SK-N-SH (cell line): ENCODE results near the gene MYO10. TPM values are rescaled to one million over a fixed set of nuclear protein-coding genes. Genes with fewer than 3 reads are reported as not detected.

Experiments
- CTCF ChIA-PET: fragments of 300-600, 350-600 bp; formaldehyde crosslinking; extraction: SDS; loops from one replicate; lab custom pipeline; 2021; lab: Yijun Ruan, JAX
- POLR2A ChIA-PET: fragments of 350-600 bp; sonication (Branson Sonifier 250); formaldehyde crosslinking; extraction: SDS; loops from one replicate; lab custom pipeline; 2020; ENCODE audit warnings: antibody characterized with exemption, inconsistent platforms; lab: Yijun Ruan, JAX
- DNase-seq: peaks from one replicate; pipeline ENCODE4 v3.0.0; 2012
- H2AFZ ChIP-seq: fragments of 200-600 bp; sonication (generic); 2 replicates; pipeline ENCODE4 v1.8.1; 2016; ENCODE audit warnings: antibody characterized with exemption, mild to moderate bottlenecking, low read depth
- H3F3A ChIP-seq: fragments of 200-600 bp; sonication (generic); replicated peaks from 2 replicates; pipeline ENCODE3; 2016; ENCODE audit warnings: antibody characterized with exemption, mild to moderate bottlenecking; ENCODE audit not compliant: insufficient read depth
- H3K27ac ChIP-seq, 2 experiments: fragments of 200-500 bp in 1 of 2; fragments of 200-600 bp in 1 of 2; sonication (Bioruptor generic) in 1 of 2; sonication (generic), shearing (Covaris generic) in 1 of 2; 2 replicates each; pipeline versions ENCODE4 v1.5.1 to v1.6.1; 2014 to 2016; ENCODE audit warnings: low read depth in 2 of 2, inconsistent platforms in 1 of 2, low read length in 1 of 2, mild to moderate bottlenecking in 1 of 2, mixed read lengths in 1 of 2
- H3K27me3 ChIP-seq: fragments of 200-600 bp; sonication (generic), shearing (Covaris generic); 2 replicates; pipeline ENCODE4 v1.6.1; 2016; ENCODE audit warnings: mixed run types; ENCODE audit not compliant: insufficient read depth
- H3K36me3 ChIP-seq, 2 experiments: fragments of 200-500 bp in 1 of 2; fragments of 200-600 bp in 1 of 2; sonication (Bioruptor generic) in 1 of 2; sonication (generic) in 1 of 2; replicated peaks in 1 of 2; 2 replicates each; pipeline versions ENCODE3 to v1.5.1; 2014 to 2016; ENCODE audit warnings: low read length in 1 of 2, mild to moderate bottlenecking in 1 of 2; ENCODE audit not compliant: insufficient read depth in 2 of 2, control insufficient read depth in 1 of 2
- H3K4me1 ChIP-seq, 2 experiments: fragments of 200-500 bp in 1 of 2; fragments of 200-600 bp in 1 of 2; sonication (Bioruptor generic) in 1 of 2; sonication (generic), shearing (Covaris generic) in 1 of 2; 2 replicates each; pipeline versions ENCODE4 v1.5.1 to v1.6.1; 2014 to 2016; ENCODE audit warnings: low read depth in 1 of 2, low read length in 1 of 2, mixed run types in 1 of 2; ENCODE audit not compliant: insufficient read depth in 2 of 2, control insufficient read depth in 1 of 2
- H3K4me2 ChIP-seq: fragments of 200-600 bp; sonication (generic), shearing (Covaris generic); 2 replicates; pipeline ENCODE4 v1.6.1; 2017; ENCODE audit warnings: mixed run types
- H3K4me3 ChIP-seq, 2 experiments: fragments of 200-500 bp in 1 of 2; fragments of 200-600 bp in 1 of 2; sonication (Bioruptor generic) in 1 of 2; sonication (generic), shearing (Covaris generic) in 1 of 2; 2 replicates each; pipeline versions ENCODE4 v1.5.1 to v1.8.1; 2014 to 2016; ENCODE audit warnings: low read depth in 2 of 2, inconsistent platforms in 1 of 2, low read length in 1 of 2, mild to moderate bottlenecking in 1 of 2, mixed read lengths in 1 of 2, moderate library complexity in 1 of 2
- H3K79me2 ChIP-seq: fragments of 200-600 bp; sonication (generic); 2 replicates; pipeline ENCODE4 v1.8.1; 2017; ENCODE audit warnings: mild to moderate bottlenecking; ENCODE audit not compliant: insufficient read depth
- H3K9ac ChIP-seq: fragments of 200-600 bp; sonication (generic); 2 replicates; pipeline ENCODE4 v1.6.1; 2017; ENCODE audit warnings: mixed run types
- H3K9me2 ChIP-seq: fragments of 200-600 bp; sonication (generic); 2 replicates; pipeline ENCODE4 v1.6.1; 2017; ENCODE audit warnings: mixed run types
- H3K9me3 ChIP-seq: fragments of 200-600 bp; sonication (generic); 2 replicates; pipeline ENCODE4 v1.6.1; 2017; ENCODE audit warnings: mixed run types, mild to moderate bottlenecking, moderate library complexity
- H4K20me1 ChIP-seq: fragments of 200-600 bp; sonication (generic); 2 replicates; pipeline ENCODE4 v1.6.1; 2017; ENCODE audit warnings: mild to moderate bottlenecking, mixed run types; ENCODE audit not compliant: insufficient read depth
- CHD2 ChIP-seq: fragments of 150-350 bp; IDR thresholded peaks from 2 replicates; pipeline ENCODE4 v1.6.1; 2018; ENCODE audit warnings: low read length; ENCODE audit not compliant: partially characterized antibody
- FOSL2 ChIP-seq: IDR thresholded peaks from 2 replicates; pipeline ENCODE4 v1.4.0; 2012; ENCODE audit warnings: low read depth, mild to moderate bottlenecking, moderate library complexity, borderline replicate concordance
- FOXM1 ChIP-seq: IDR thresholded peaks from 2 replicates; pipeline ENCODE4 v1.4.0; 2012; ENCODE audit warnings: low read depth, mild to moderate bottlenecking
- GATA2 ChIP-seq: sonication (generic); formaldehyde crosslinking; IDR thresholded peaks from 2 replicates; pipeline ENCODE4 v1.5.0; 2020; ENCODE audit warnings: mild to moderate bottlenecking, missing genetic modification reagents
- JUND ChIP-seq: IDR thresholded peaks from 2 replicates; pipeline ENCODE4 v1.4.0; 2012
- MXI1 ChIP-seq: IDR thresholded peaks from 2 replicates; pipeline ENCODE4 v1.6.1; 2012; ENCODE audit warnings: mild to moderate bottlenecking, low read depth, low read length, improper control_type of control experiment
- NRF1 ChIP-seq: IDR thresholded peaks from 2 replicates; pipeline ENCODE4 v1.6.1; 2012; ENCODE audit warnings: low read depth, mild to moderate bottlenecking, low read length
- RAD21 ChIP-seq: IDR thresholded peaks from 2 replicates; pipeline ENCODE4 v1.6.1; 2012; ENCODE audit warnings: mild to moderate bottlenecking, low read length
- SMC3 ChIP-seq: IDR thresholded peaks from 2 replicates; pipeline ENCODE4 v1.6.1; 2012; ENCODE audit warnings: low read depth, low read length, improper control_type of control experiment
- TAF1 ChIP-seq: IDR thresholded peaks from 2 replicates; pipeline ENCODE4 v1.6.1; 2012; ENCODE audit warnings: low read depth, mild to moderate bottlenecking, low read length, moderate library complexity, borderline replicate concordance
- TCF12 ChIP-seq: IDR thresholded peaks from 2 replicates; pipeline ENCODE4 v1.4.0; 2012
- YY1 ChIP-seq: IDR thresholded peaks from 2 replicates; pipeline ENCODE4 v1.4.0; 2012; ENCODE audit warnings: low read depth, mild to moderate bottlenecking
- WGBS: methylation state at CpG from one replicate; pipeline ENCODE4 v1.1.6; 2017; ENCODE audit warnings: low lambda C conversion rate; 5-methylcytosine and 5-hydroxymethylcytosine counted together
- polyA plus RNA-seq, 3 experiments: library from polyadenylated mRNA; depleted of rRNA; stranded (reverse); fragments of >200 nt; gene quantifications; 2 replicates each; pipeline ENCODE4 v1.2.3, GENCODE V29; 2012
- TF ChIP-seq, protein P1 (sequence below): IDR thresholded peaks from 2 replicates; pipeline ENCODE4 v1.4.0; 2012; ENCODE audit warnings: low read depth, borderline replicate concordance
- TF ChIP-seq, protein P2 (sequence below): fragments of 200-600 bp; sonication (generic); IDR thresholded peaks from 2 replicates; pipeline ENCODE4 v1.6.1; 2017; ENCODE audit warnings: antibody characterized with exemption, mild to moderate bottlenecking, moderate library complexity

The MYO10 gene
- polyA plus RNA-seq, 1 of the 3 experiments (the other 2 are of a cell fraction) = 8.1 TPM

DNA sequence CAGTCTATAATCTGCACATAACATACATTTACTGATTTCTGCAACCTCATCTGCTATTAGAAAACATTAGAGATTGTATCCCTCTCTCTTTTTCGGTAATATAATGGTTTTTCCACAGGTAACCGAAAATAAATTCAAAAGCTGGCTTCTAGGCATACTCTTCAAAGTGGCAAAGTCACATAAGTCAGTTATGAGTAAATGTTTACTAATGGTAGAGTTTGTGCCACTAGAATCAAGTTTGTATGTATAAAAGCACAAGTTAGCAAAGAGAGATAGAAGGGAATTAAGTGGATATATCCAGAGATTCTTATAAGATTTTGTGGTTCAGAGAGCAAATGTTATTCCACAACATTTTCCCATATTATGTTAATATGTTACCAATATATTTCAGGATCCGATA is 86.9 kb downstream of the MYO10 start:
- CTCF ChIA-PET = no interaction called here
- 89% methylated on average over 3 of the region's 3 CpGs for WGBS
- H3K27me3 ChIP-seq = no peaks in the 10 kb centered on the region
- peaks cover 99% of the 10 kb centered on the region for H3K79me2 ChIP-seq
- no peak overlapping the region for H2AFZ ChIP-seq
- TF ChIP-seq FOSL2 (no peak), NRF1 (no peak), MXI1 (no peak), TCF12 (no peak), JUND (no peak), CHD2 (no peak), GATA2 (no peak), YY1 (no peak), FOXM1 (no peak), TAF1 (no peak)
- TF ChIP-seq, protein P1, sequence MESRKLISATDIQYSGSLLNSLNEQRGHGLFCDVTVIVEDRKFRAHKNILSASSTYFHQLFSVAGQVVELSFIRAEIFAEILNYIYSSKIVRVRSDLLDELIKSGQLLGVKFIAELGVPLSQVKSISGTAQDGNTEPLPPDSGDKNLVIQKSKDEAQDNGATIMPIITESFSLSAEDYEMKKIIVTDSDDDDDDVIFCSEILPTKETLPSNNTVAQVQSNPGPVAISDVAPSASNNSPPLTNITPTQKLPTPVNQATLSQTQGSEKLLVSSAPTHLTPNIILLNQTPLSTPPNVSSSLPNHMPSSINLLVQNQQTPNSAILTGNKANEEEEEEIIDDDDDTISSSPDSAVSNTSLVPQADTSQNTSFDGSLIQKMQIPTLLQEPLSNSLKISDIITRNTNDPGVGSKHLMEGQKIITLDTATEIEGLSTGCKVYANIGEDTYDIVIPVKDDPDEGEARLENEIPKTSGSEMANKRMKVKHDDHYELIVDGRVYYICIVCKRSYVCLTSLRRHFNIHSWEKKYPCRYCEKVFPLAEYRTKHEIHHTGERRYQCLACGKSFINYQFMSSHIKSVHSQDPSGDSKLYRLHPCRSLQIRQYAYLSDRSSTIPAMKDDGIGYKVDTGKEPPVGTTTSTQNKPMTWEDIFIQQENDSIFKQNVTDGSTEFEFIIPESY = no peak
- peaks cover 6 to 8% of the 10 kb centered on the region in 2 experiments; a peak in 3 of 4 replicates for H3K4me1 ChIP-seq
- H3K4me3 ChIP-seq = no peak overlapping the region
- H3K4me2 ChIP-seq = no peak overlapping the region
- DNase-seq = no peak
- no peaks in the 10 kb centered on the region for H3K9me3 ChIP-seq
- peaks cover 9% of the 10 kb centered on the region for H3F3A ChIP-seq
- peak overlapping the region in 1 of 2 experiments; percentile 20; a peak in 1 of 4 replicates for H3K27ac ChIP-seq
- peaks cover 0 to 6% of the 10 kb centered on the region in 2 experiments for H3K36me3 ChIP-seq
- no peaks in the 10 kb centered on the region for H3K9me2 ChIP-seq
- POLR2A ChIA-PET = no interaction called here
- peaks cover 92% of the 10 kb centered on the region for H4K20me1 ChIP-seq
- H3K9ac ChIP-seq = no peak overlapping the region

DNA sequence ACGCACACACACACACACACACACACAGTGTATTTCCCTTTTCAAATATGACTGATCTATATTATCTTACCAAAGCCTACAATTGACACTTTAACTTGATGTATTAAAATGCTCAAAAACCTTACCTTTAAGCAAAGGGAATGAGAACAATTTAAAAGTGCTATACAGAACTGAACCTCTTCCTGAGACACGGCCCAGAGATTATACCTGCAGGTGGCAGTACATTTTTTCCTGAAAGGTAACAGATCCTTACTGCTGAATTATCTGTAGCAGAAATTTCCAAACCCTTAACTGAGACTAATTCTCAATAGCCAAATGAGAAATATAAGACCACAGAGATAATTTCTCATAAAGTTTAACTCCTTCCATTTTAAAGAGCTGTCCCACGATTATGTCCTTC is 91.1 kb downstream of the MYO10 start:
- H3K4me3 ChIP-seq = no peak overlapping the region
- TF ChIP-seq, protein P2, sequence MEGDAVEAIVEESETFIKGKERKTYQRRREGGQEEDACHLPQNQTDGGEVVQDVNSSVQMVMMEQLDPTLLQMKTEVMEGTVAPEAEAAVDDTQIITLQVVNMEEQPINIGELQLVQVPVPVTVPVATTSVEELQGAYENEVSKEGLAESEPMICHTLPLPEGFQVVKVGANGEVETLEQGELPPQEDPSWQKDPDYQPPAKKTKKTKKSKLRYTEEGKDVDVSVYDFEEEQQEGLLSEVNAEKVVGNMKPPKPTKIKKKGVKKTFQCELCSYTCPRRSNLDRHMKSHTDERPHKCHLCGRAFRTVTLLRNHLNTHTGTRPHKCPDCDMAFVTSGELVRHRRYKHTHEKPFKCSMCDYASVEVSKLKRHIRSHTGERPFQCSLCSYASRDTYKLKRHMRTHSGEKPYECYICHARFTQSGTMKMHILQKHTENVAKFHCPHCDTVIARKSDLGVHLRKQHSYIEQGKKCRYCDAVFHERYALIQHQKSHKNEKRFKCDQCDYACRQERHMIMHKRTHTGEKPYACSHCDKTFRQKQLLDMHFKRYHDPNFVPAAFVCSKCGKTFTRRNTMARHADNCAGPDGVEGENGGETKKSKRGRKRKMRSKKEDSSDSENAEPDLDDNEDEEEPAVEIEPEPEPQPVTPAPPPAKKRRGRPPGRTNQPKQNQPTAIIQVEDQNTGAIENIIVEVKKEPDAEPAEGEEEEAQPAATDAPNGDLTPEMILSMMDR = peak; percentile 34
- TF ChIP-seq RAD21 (peak; percentile 27; the same call in 1 of the 2 replicates), SMC3 (no peak)
- TF ChIP-seq, all 33 proteins: peak for 2
- ChIA-PET CTCF (interaction anchor here (0.6 to 1.9 kb wide), 3 partner anchors 9 to 644 kb away, joined by 3 to 7 read pairs (median 3); no protein-coding TSS in a partner anchor), POLR2A (no interaction called here)
- Histone ChIP-seq H3K9me3 (no peaks in the 10 kb centered on the region), H3K4me2 (no peak overlapping the region), H4K20me1 (peaks cover 96% of the 10 kb centered on the region), H3K27me3 (no peaks in the 10 kb centered on the region), H3K9me2 (no peaks in the 10 kb centered on the region), H2AFZ (no peak overlapping the region), H3K36me3 (peaks cover 0 to 6% of the 10 kb centered on the region in 2 experiments), H3F3A (peaks cover 15% of the 10 kb centered on the region), H3K27ac (no peak overlapping the region), H3K79me2 (peaks cover 100% of the 10 kb centered on the region), H3K9ac (no peak overlapping the region), H3K4me1 (peaks cover 0 to 16% of the 10 kb centered on the region in 2 experiments; a peak in 1 of 4 replicates)
- WGBS = 86% methylated on average over 3 of the region's 3 CpGs
- no peak for DNase-seq
